ENCODE measurements around the gene C9orf152. TPM values are rescaled to one million over a fixed set of nuclear protein-coding genes. Genes with fewer than 3 reads are reported as not detected.

The C9orf152 gene
- total RNA-seq, 1 experiment from 2014 or later = not detected

Other genes starting within 250 kb of the C9orf152 start
- 415 and 517 TPM in 2 replicates for gene TXN, start 48.3 kb upstream of the C9orf152 start, total RNA-seq (2014; rRNA removed; shearing (Covaris generic))
- not detected in 2 replicates for gene TXNDC8, start 129.7 kb upstream of the C9orf152 start, total RNA-seq (2014; rRNA removed; shearing (Covaris generic))